Measurements from ENCODE around the gene ZNF763.
"Not testable (repeated sequence)": the region's sequence is repeated elsewhere in the genome, so short reads cannot be mapped to it uniquely, and the experiment has no call there.

The ZNF763 gene

DNA sequence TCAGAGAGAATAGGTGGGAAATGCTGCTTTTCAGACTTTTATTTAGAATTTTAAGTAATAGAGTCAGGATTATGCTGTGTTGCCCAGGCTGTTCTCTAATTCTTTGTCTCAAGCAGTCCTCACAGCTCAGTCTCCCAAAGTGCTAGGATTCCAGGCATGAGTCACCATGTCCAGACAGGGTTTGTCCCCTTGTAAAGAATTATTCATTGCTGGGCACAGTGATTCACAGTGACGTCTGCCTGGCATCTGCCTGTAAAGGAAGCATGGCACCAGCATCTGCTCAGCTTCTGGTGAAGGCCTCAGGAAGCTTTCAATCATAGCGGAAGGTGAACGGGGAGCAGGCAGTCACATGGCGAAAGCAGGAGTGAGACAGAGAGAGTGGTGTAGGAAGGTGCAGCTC, 17.7 kb downstream of the ZNF763 start (continued):
- no peak for TF ChIP-seq PPARA (CRISPR knock-in tag; IDR thresholded peaks at IDR 0.05; ENCODE audit: borderline replicate concordance)
- TF ChIP-seq TOX (CRISPR knock-in tag; IDR thresholded peaks at IDR 0.05; ENCODE audit: borderline replicate concordance): no peak
- no peak for TF ChIP-seq OSR1 (CRISPR knock-in tag; IDR thresholded peaks at IDR 0.05)

DNA sequence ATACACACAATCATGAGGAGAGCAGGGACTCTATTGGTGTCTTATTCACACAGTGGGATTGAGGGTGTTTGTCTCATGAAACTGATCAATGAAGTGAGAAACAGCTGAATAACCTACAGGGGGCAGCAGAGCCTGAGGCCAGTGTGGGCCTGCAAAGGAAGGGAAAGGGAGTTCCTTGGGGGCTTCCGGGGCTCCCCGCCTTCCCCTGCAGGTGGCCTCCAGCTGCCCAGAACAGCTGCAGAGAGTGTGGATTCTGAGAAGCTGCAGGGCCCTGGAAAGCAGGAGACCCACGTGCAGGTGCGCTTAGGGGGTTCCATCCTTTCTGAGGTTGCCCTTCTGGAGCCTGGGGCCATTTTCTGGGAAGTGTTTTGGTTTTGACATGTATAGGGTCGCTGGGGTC, 20.1 kb downstream of the ZNF763 start:
- TF ChIP-seq PPARA (CRISPR knock-in tag; IDR thresholded peaks at IDR 0.05; ENCODE audit: borderline replicate concordance) (no peak), ZNF70 (CRISPR knock-in tag; IDR thresholded peaks at IDR 0.05) (no peak)
- TF ChIP-seq, protein P1, sequence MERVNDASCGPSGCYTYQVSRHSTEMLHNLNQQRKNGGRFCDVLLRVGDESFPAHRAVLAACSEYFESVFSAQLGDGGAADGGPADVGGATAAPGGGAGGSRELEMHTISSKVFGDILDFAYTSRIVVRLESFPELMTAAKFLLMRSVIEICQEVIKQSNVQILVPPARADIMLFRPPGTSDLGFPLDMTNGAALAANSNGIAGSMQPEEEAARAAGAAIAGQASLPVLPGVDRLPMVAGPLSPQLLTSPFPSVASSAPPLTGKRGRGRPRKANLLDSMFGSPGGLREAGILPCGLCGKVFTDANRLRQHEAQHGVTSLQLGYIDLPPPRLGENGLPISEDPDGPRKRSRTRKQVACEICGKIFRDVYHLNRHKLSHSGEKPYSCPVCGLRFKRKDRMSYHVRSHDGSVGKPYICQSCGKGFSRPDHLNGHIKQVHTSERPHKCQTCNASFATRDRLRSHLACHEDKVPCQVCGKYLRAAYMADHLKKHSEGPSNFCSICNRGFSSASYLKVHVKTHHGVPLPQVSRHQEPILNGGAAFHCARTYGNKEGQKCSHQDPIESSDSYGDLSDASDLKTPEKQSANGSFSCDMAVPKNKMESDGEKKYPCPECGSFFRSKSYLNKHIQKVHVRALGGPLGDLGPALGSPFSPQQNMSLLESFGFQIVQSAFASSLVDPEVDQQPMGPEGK (CRISPR knock-in tag; IDR thresholded peaks at IDR 0.05; ENCODE audit: borderline replicate concordance): no peak
- no peak for ATAC-seq

DNA sequence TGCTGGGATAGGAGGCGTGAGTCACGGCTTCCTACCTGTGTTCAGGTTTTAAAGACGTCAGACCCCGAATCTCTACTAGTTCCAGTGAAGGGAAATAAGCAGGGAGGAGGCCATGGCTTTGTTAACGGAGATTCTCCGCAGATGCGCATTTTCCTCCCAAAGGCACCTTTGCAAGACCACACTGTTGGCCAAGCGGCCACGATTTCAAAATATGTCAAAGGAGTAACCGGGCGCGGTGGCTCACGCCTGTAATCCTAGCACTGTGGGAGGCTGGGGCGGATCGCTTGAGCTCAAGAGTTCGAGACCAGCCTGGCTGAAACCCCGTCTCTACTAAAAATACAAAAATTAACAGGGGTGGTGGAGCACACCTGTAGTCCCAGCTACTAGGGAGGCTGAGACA, 21.9 kb downstream of the ZNF763 start:
- TF ChIP-seq ISL1 (CRISPR knock-in tag; IDR thresholded peaks at IDR 0.05): no peak

DNA sequence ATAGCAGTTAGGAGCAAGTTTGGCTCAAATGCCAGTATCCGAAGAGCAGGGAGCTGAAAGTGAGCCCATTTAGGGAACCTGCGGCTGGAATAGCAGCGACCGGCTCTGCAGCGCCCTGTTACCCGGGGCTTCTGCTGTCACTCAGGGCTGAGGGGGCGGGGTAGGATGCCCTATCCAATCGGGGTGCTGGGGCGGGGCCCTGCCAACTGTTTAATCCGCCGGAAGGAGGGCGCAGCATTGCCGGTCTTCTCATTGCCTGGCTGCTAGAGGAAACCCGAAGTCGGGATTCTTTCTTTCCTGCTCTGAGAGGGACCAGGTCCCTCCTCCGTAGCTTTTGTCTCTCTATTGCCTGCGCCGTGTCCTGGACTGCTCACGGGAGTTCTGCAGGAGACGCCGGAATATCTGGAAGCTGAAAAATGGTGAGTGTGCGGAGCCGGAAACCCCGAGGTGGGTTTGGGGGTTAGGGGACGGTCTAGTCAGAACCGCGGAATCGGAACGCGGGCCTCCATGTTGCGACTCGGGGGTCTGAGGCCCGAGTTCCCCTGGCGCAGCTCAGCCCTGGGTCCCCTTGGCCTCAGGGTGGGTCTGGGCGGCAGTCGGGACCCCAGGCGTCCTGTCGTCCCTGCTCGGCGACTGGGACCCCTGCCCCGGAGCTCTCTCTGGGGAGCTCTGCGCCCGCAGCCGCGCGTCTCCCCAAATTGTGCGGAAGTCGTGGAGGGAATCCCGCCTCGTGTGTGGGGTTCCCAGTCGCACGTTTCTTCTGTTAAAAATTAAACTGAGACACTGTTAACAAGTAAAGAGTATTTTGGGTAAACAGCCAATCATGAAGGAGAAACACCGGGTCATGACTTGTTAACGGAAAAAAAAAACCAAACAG, 22.8 kb downstream of the ZNF763 start:
- TF ChIP-seq OSR1 (CRISPR knock-in tag; IDR thresholded peaks at IDR 0.05) (no peak), TOX (CRISPR knock-in tag; IDR thresholded peaks at IDR 0.05; ENCODE audit: borderline replicate concordance) (no peak), ZNF8 (CRISPR knock-in tag; IDR thresholded peaks at IDR 0.05) (no peak), ZNF70 (CRISPR knock-in tag; IDR thresholded peaks at IDR 0.05) (no peak), ISL1 (CRISPR knock-in tag; IDR thresholded peaks at IDR 0.05) (no peak), SNAI2 (CRISPR knock-in tag; IDR thresholded peaks at IDR 0.05) (no peak), ARNTL (CRISPR knock-in tag; IDR thresholded peaks at IDR 0.05; ENCODE audit: borderline replicate concordance, low read depth) (no peak), ZFP30 (CRISPR knock-in tag; IDR thresholded peaks at IDR 0.05) (no peak), TCF4 (CRISPR knock-in tag; IDR thresholded peaks at IDR 0.05; ENCODE audit: borderline replicate concordance) (no peak)
- TF ChIP-seq, protein P2, sequence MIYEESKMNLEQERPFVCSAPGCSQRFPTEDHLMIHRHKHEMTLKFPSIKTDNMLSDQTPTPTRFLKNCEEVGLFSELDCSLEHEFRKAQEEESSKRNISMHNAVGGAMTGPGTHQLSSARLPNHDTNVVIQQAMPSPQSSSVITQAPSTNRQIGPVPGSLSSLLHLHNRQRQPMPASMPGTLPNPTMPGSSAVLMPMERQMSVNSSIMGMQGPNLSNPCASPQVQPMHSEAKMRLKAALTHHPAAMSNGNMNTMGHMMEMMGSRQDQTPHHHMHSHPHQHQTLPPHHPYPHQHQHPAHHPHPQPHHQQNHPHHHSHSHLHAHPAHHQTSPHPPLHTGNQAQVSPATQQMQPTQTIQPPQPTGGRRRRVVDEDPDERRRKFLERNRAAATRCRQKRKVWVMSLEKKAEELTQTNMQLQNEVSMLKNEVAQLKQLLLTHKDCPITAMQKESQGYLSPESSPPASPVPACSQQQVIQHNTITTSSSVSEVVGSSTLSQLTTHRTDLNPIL (CRISPR knock-in tag; IDR thresholded peaks at IDR 0.05; ENCODE audit: low read depth): no peak
- peak; percentile 99 for ATAC-seq

More for the DNA sequence above, 21.9 kb downstream of the ZNF763 start:
- no peak for ATAC-seq

DNA sequence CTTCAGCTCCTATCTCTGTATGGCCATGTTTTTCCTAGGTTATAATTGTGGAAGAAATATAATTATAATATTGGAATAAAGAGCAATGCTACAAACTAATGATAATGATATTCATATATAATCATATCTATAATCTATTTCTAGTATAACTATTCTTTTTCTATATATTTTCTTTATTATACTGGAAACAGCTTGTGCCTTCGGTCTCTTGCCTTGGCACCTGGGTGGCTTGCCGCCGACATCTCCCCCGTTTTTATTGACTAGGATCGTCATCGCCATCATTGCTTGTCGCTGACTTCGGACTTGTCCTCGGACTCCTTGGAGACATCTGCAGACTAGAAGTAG, 24.2 kb downstream of the ZNF763 start:
- ATAC-seq: no peak
- TF ChIP-seq ISL1 (CRISPR knock-in tag; IDR thresholded peaks at IDR 0.05): no peak
- no peak for TF ChIP-seq TOX (CRISPR knock-in tag; IDR thresholded peaks at IDR 0.05; ENCODE audit: borderline replicate concordance)
- TF ChIP-seq OSR1 (CRISPR knock-in tag; IDR thresholded peaks at IDR 0.05): no peak
- no peak for TF ChIP-seq GLIS3 (CRISPR knock-in tag; IDR thresholded peaks at IDR 0.05)
- no peak for TF ChIP-seq ZNF70 (CRISPR knock-in tag; IDR thresholded peaks at IDR 0.05)
- TF ChIP-seq ZFP30 (CRISPR knock-in tag; IDR thresholded peaks at IDR 0.05): no peak

DNA sequence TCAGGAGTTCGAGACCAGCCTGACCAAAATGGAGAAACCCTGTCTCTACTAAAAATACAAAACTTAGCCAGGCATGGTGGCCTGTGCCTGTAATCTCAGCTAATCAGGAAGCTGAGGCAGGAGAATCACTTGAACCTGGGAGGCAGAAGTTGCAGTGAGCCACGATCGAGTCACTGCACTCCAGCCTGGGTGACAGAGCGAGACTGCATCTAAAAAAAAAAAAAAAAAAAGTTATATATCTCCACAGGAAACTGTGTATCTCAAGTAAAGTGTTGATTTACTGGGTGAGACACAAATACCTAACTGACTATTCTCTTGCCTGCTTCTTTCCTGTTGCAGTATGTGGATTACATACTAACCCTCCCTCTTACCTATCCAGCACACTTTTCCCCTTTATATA, 27.1 kb downstream of the ZNF763 start:
- ATAC-seq: not testable (repeated sequence)

DNA sequence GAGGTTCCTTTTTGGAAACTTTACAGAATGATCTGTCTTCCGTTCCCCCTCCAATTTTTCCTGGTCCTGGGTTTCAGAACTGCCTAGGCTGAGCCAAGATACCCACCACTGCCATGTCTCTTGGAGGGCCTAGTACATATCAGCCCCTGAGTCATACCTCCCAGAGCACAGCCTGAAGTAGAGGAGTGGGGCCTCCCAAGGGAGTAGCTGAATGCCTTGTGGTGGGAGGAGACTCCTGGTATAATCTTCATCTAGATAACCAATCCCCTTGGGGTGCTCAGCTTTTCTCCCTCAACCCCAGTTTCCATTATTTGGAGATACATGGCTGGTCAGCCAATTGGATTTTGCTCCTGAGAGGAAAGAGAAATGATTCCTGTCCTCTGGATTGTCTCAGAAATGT, 30.3 kb downstream of the ZNF763 start:
- no peak for ATAC-seq
- no peak for TF ChIP-seq BACH2 (CRISPR knock-in tag; IDR thresholded peaks at IDR 0.05; ENCODE audit: borderline replicate concordance)
- TF ChIP-seq SNAI2 (CRISPR knock-in tag; IDR thresholded peaks at IDR 0.05): no peak
- no peak for TF ChIP-seq OSR1 (CRISPR knock-in tag; IDR thresholded peaks at IDR 0.05)
- no peak for TF ChIP-seq ZNF8 (CRISPR knock-in tag; IDR thresholded peaks at IDR 0.05)
- TF ChIP-seq ZFP3 (CRISPR knock-in tag; IDR thresholded peaks at IDR 0.05): no peak
- TF ChIP-seq, protein P3, sequence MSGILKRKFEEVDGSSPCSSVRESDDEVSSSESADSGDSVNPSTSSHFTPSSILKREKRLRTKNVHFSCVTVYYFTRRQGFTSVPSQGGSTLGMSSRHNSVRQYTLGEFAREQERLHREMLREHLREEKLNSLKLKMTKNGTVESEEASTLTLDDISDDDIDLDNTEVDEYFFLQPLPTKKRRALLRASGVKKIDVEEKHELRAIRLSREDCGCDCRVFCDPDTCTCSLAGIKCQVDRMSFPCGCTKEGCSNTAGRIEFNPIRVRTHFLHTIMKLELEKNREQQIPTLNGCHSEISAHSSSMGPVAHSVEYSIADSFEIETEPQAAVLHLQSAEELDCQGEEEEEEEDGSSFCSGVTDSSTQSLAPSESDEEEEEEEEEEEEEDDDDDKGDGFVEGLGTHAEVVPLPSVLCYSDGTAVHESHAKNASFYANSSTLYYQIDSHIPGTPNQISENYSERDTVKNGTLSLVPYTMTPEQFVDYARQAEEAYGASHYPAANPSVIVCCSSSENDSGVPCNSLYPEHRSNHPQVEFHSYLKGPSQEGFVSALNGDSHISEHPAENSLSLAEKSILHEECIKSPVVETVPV (CRISPR knock-in tag; IDR thresholded peaks at IDR 0.05): no peak

Data from SK-N-SH treated with all-trans-retinoic acid at 6 μM for 48 hours (cell line).